Keratinocyte (primary cell): ENCODE results near the gene TRAF2. TPM values are rescaled to one million over a fixed set of nuclear protein-coding genes. Genes with fewer than 3 reads are reported as not detected.

Experiments
- DNase-seq: peaks from one replicate; pipeline ENCODE4 v3.0.0-alpha.2; 2011; ENCODE audit warnings: low read depth, missing footprints, low spot score
- FAIRE-seq: peaks from 2 replicates; lab custom pipeline; 2011; peaks lifted over from hg19 to GRCh38; lab: Jason Lieb, UNC
- H2AFZ ChIP-seq: 2 replicates; pipeline ENCODE4 v1.6.0; 2012; ENCODE audit warnings: low read length, control low read depth, inconsistent platforms; ENCODE audit not compliant: control insufficient read depth
- H3K27ac ChIP-seq: 2 replicates; pipeline ENCODE4 v1.5.1; 2011; ENCODE audit warnings: low read length; ENCODE audit not compliant: control insufficient read depth, insufficient read depth
- H3K27me3 ChIP-seq: 3 replicates; pipeline ENCODE4 v1.6.0; 2011; ENCODE audit warnings: low read length; ENCODE audit not compliant: control insufficient read depth, insufficient read depth; ENCODE audit errors: extremely low read depth
- H3K36me3 ChIP-seq, 2 experiments: 2 replicates in 1 of 2; 3 replicates in 1 of 2; pipeline ENCODE4 v1.5.1; 2011; ENCODE audit warnings: low read length in 2 of 2, mild to moderate bottlenecking in 1 of 2; ENCODE audit not compliant: control insufficient read depth in 2 of 2, insufficient read depth in 2 of 2; ENCODE audit errors: extremely low read depth in 1 of 2
- H3K4me1 ChIP-seq: 3 replicates; pipeline ENCODE4 v1.5.1; 2011; ENCODE audit warnings: low read length; ENCODE audit not compliant: control insufficient read depth, insufficient read depth; ENCODE audit errors: extremely low read depth
- H3K4me2 ChIP-seq: 3 replicates; pipeline ENCODE4 v1.6.0; 2011; ENCODE audit warnings: low read depth, low read length; ENCODE audit not compliant: control insufficient read depth, insufficient read depth; ENCODE audit errors: extremely low read depth
- H3K4me3 ChIP-seq, 3 experiments: fragments of 200-600 bp in 1 of 3; sonication (generic) in 1 of 3; 2 replicates in 2 of 3; 3 replicates in 1 of 3; pipeline ENCODE4 v1.5.1; 2011 to 2016; ENCODE audit warnings: low read length in 3 of 3, mild to moderate bottlenecking in 3 of 3, control low read depth in 2 of 3, inconsistent platforms in 1 of 3, low read depth in 1 of 3, mixed read lengths in 1 of 3, mixed run types in 1 of 3, moderate library complexity in 1 of 3; ENCODE audit not compliant: control insufficient read depth in 2 of 3, insufficient read depth in 2 of 3; ENCODE audit errors: extremely low read depth in 1 of 3
- H3K79me2 ChIP-seq: 2 replicates; pipeline ENCODE4 v1.6.0; 2012; ENCODE audit warnings: low read length; ENCODE audit not compliant: control insufficient read depth, insufficient read depth
- H3K9ac ChIP-seq: 3 replicates; pipeline ENCODE4 v1.6.0; 2011; ENCODE audit warnings: low read length; ENCODE audit not compliant: control insufficient read depth, insufficient read depth; ENCODE audit errors: extremely low read depth
- H3K9me1 ChIP-seq: 3 replicates; pipeline ENCODE4 v1.6.0; 2011; ENCODE audit warnings: low read length; ENCODE audit not compliant: control insufficient read depth, insufficient read depth; ENCODE audit errors: extremely low read depth
- H3K9me3 ChIP-seq: 2 replicates; pipeline ENCODE4 v1.5.1; 2012; ENCODE audit warnings: low read depth, low read length; ENCODE audit not compliant: control insufficient read depth
- H4K20me1 ChIP-seq: 3 replicates; pipeline ENCODE4 v1.6.0; 2011; ENCODE audit warnings: low read length; ENCODE audit not compliant: control insufficient read depth, insufficient read depth; ENCODE audit errors: extremely low read depth
- EZH2 ChIP-seq: IDR thresholded peaks from one replicate; pipeline ENCODE4 v1.6.1; 2012; ENCODE audit warnings: inconsistent platforms, mild to moderate bottlenecking, low read length, moderate library complexity
- dilution Hi-C: fragments of 300-500 bp; cut with MboI; formaldehyde crosslinking; loops from one replicate; pipeline ENCODE4 v1.7.0; 2020; ENCODE audit warnings: low sequenced_read_pairs; ENCODE audit not compliant: extremely low pct_ligation_motif_present
- polyA plus RNA-seq, 5 experiments: library from polyadenylated mRNA; depleted of rRNA in 3 of 5; stranded (reverse) in 3 of 5; stranded (forward) in 1 of 5; unstranded in 1 of 5; fragments of >200 nt; gene quantifications; 1 replicate in 1 of 5; 2 replicates in 3 of 5; 3 replicates in 1 of 5; pipeline versions ENCODE4 v1.2.1 to v1.2.3, GENCODE V29; 2011 to 2012; ENCODE audit warnings: missing spikeins in 2 of 5, low read depth in 1 of 5, low replicate concordance in 1 of 5
- TF ChIP-seq, protein P1 (sequence below), 3 experiments: IDR thresholded peaks in 1 of 3; conservative IDR thresholded peaks in 1 of 3; optimal IDR thresholded peaks in 1 of 3; 2 replicates in 2 of 3; 3 replicates in 1 of 3; pipeline versions ENCODE3 to v1.5.1; 2011; ENCODE audit warnings: low read length in 3 of 3, mild to moderate bottlenecking in 3 of 3, moderate library complexity in 2 of 3, control low read depth in 1 of 3, inconsistent platforms in 1 of 3; ENCODE audit not compliant: insufficient read depth in 2 of 3; ENCODE audit errors: extremely low read depth in 1 of 3

The TRAF2 gene
- polyA plus RNA-seq, 1 donor (not counting 4 experiments of a cell fraction or from before 2014, with no cell fraction given): 9.9 TPM

DNA sequence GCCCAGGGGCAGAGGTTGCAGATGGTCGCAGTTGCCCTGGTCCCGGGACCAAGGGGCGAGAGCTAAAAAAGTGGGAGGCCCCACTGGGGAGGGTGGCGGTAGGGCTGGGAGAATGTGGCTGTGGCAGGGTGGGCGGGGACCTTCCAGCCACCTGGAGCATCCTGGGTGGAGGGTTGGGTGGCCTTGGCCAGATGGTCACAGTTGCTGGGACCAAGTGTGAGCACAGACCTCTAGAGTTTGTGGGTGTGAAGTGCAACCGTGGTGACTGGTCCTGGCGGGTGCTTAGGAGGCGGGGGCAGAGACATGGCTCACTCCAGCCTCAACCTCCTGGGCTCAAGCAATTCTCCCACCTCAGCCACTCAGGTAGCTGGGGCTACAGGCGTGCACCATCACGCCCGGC, 5.7 kb upstream of the TRAF2 start:
- no peak overlapping the region for H3K9ac ChIP-seq
- TF ChIP-seq EZH2: no peak
- TF ChIP-seq, protein P1, sequence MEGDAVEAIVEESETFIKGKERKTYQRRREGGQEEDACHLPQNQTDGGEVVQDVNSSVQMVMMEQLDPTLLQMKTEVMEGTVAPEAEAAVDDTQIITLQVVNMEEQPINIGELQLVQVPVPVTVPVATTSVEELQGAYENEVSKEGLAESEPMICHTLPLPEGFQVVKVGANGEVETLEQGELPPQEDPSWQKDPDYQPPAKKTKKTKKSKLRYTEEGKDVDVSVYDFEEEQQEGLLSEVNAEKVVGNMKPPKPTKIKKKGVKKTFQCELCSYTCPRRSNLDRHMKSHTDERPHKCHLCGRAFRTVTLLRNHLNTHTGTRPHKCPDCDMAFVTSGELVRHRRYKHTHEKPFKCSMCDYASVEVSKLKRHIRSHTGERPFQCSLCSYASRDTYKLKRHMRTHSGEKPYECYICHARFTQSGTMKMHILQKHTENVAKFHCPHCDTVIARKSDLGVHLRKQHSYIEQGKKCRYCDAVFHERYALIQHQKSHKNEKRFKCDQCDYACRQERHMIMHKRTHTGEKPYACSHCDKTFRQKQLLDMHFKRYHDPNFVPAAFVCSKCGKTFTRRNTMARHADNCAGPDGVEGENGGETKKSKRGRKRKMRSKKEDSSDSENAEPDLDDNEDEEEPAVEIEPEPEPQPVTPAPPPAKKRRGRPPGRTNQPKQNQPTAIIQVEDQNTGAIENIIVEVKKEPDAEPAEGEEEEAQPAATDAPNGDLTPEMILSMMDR (optimal IDR thresholded peaks at IDR 0.05 in 1 of 3, IDR thresholded peaks at IDR 0.05 in 1 of 3, conservative IDR thresholded peaks at IDR 0.05 in 1 of 3; ENCODE audit: extremely low read depth in 1 of 3, insufficient read depth in 2 of 3, low read length in 3 of 3): no peak
- no peaks in the 10 kb centered on the region for H3K27me3 ChIP-seq
- H3K9me3 ChIP-seq: no peaks in the 10 kb centered on the region
- H4K20me1 ChIP-seq: no peaks in the 10 kb centered on the region
- H3K4me2 ChIP-seq: no peak overlapping the region
- FAIRE-seq (no peak), DNase-seq (no peak)
- H3K4me3 ChIP-seq: no peak overlapping the region
- H3K9me1 ChIP-seq: no peaks in the 10 kb centered on the region
- H3K27ac ChIP-seq: no peak overlapping the region
- H3K79me2 ChIP-seq: no peaks in the 10 kb centered on the region
- dilution Hi-C loops: no loop called here
- H2AFZ ChIP-seq: no peak overlapping the region
- no peaks in the 10 kb centered on the region for H3K36me3 ChIP-seq
- H3K4me1 ChIP-seq: peaks cover 21% of the 10 kb centered on the region

- H3K9ac ChIP-seq: peak overlapping the region; percentile 66
- no peaks in the 10 kb centered on the region for H3K9me3 ChIP-seq
- H2AFZ ChIP-seq: peak overlapping the region; percentile 83
- no peak for TF ChIP-seq EZH2
- TF ChIP-seq, protein P1 (optimal IDR thresholded peaks at IDR 0.05 in 1 of 3, IDR thresholded peaks at IDR 0.05 in 1 of 3, conservative IDR thresholded peaks at IDR 0.05 in 1 of 3; ENCODE audit: extremely low read depth in 1 of 3, insufficient read depth in 2 of 3, low read length in 3 of 3): no peak
- FAIRE-seq (no peak), DNase-seq (no peak)
- dilution Hi-C loops: no loop called here
- peak overlapping the region in 1 of 3 experiments; percentile 54 for H3K4me3 ChIP-seq
- H3K27ac ChIP-seq: peak overlapping the region; percentile 43
- H3K9me1 ChIP-seq: no peaks in the 10 kb centered on the region
- H3K4me2 ChIP-seq: peak overlapping the region; percentile 86
- H3K79me2 ChIP-seq: peaks cover 2% of the 10 kb centered on the region
- H3K36me3 ChIP-seq: no peaks in the 10 kb centered on the region
- H3K27me3 ChIP-seq: no peaks in the 10 kb centered on the region
- H3K4me1 ChIP-seq: peaks cover 21% of the 10 kb centered on the region
- H4K20me1 ChIP-seq: no peaks in the 10 kb centered on the region
These were observed 4.6 kb upstream of the TRAF2 start for GRCh38 chr9:136881691-136882108.
